Fibroblast of lung (primary cell): ENCODE results near the gene NEK9. TPM values are rescaled to one million over a fixed set of nuclear protein-coding genes. Genes with fewer than 3 reads are reported as not detected.

ENCODE experiments used
- DNase-seq, 2 donors: peaks; one replicate each; pipeline versions ENCODE4 v3.0.0 to v3.0.0-alpha.2; 2010; ENCODE audit warnings: low read depth in 2 of 2
- H2AFZ ChIP-seq: 2 replicates; pipeline ENCODE4 v1.5.1; 2012; ENCODE audit warnings: low read length, control low read depth, inconsistent platforms
- H3K27ac ChIP-seq: 2 replicates; pipeline ENCODE4 v1.5.1; 2011; ENCODE audit warnings: low read length, control low read depth; ENCODE audit not compliant: insufficient read depth
- H3K27me3 ChIP-seq: 2 replicates; pipeline ENCODE4 v1.5.1; 2011; ENCODE audit warnings: mild to moderate bottlenecking, low read length; ENCODE audit not compliant: control insufficient read depth, insufficient read depth
- H3K36me3 ChIP-seq: 2 replicates; pipeline ENCODE4 v1.5.1; 2011; ENCODE audit warnings: low read length; ENCODE audit not compliant: control insufficient read depth, insufficient read depth
- H3K4me1 ChIP-seq: 2 replicates; pipeline ENCODE4 v1.5.1; 2011; ENCODE audit warnings: low read length; ENCODE audit not compliant: control insufficient read depth, insufficient read depth; ENCODE audit errors: extremely low read depth
- H3K4me2 ChIP-seq: 2 replicates; pipeline ENCODE4 v1.5.1; 2011; ENCODE audit warnings: low read length, control low read depth; ENCODE audit not compliant: insufficient read depth; ENCODE audit errors: extremely low read depth
- H3K4me3 ChIP-seq, 4 experiments: fragments of 200-600 bp in 1 of 4; sonication (generic) in 1 of 4; replicated peaks in 1 of 4; 2 replicates each; pipeline ENCODE4 v1.5.1; 2011 to 2016; ENCODE audit warnings: low read length in 4 of 4, low read depth in 3 of 4, mild to moderate bottlenecking in 3 of 4, control low read depth in 2 of 4, inconsistent platforms in 1 of 4, mixed read lengths in 1 of 4; ENCODE audit not compliant: insufficient read depth in 1 of 4; ENCODE audit errors: control extremely low read depth in 1 of 4
- H3K79me2 ChIP-seq: 2 replicates; pipeline ENCODE4 v1.5.1; 2012; ENCODE audit warnings: mild to moderate bottlenecking, low read length, inconsistent platforms; ENCODE audit not compliant: control insufficient read depth, insufficient read depth
- H3K9ac ChIP-seq: 2 replicates; pipeline ENCODE4 v1.5.1; 2011; ENCODE audit warnings: mild to moderate bottlenecking, low read length, control low read depth; ENCODE audit not compliant: insufficient read depth
- H3K9me3 ChIP-seq: 2 replicates; pipeline ENCODE4 v1.5.1; 2012; ENCODE audit warnings: low read depth, low read length; ENCODE audit not compliant: control insufficient read depth, insufficient read depth
- H4K20me1 ChIP-seq: 2 replicates; pipeline ENCODE4 v1.5.1; 2011; ENCODE audit warnings: low read length; ENCODE audit not compliant: control insufficient read depth, insufficient read depth; ENCODE audit errors: extremely low read depth
- EZH2 ChIP-seq: IDR thresholded peaks from 2 replicates; pipeline ENCODE4 v1.5.1; 2012; ENCODE audit warnings: low read length, control low read depth, mild to moderate bottlenecking; ENCODE audit errors: missing control alignments
- polyA plus RNA-seq, 2 donors: library from polyadenylated mRNA; depleted of rRNA in 1 of 2; stranded (reverse) in 1 of 2; unstranded in 1 of 2; fragments of >200 nt; gene quantifications; 2 replicates each; pipeline ENCODE4 v1.2.1, GENCODE V29; 2011 to 2012; ENCODE audit warnings: missing spikeins in 1 of 2
- total RNA-seq: library from RNA; depleted of rRNA; stranded (reverse); fragments of >200 nt; gene quantifications from 2 replicates; pipeline ENCODE4 v1.2.1, GENCODE V29; 2014
- TF ChIP-seq, protein P1 (sequence below), 2 donors: IDR thresholded peaks in 1 of 2; conservative IDR thresholded peaks in 1 of 2; 1 replicate in 1 of 2; 2 replicates in 1 of 2; pipeline ENCODE4 v1.5.1; 2011 to 2012; ENCODE audit warnings: low read length in 2 of 2, control low read depth in 1 of 2, inconsistent platforms in 1 of 2, low read depth in 1 of 2, mild to moderate bottlenecking in 1 of 2

Gene NEK9
- total and polyA plus RNA-seq, 2 donors (not counting 1 experiment from before 2014, with no cell fraction given): 63.4 to 81.3 TPM

DNA sequence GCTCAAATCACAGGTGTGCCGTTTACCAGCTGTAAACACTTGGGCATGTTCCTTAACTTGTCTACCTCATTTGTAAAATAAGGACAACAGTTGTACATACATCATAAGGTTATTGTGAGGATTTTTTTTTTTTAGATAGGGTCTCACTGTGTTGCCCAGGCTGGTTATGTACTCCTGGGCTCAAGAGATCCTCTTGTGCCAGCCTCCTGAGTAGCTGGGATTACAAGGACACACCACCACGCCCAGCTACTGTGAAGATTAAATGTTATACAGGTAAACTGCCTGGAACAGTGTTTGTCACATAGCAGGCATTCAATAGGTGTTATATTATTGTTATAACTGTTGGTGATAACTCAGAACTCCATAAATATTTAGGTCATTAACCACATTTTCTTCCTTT, 36.8 kb upstream of the NEK9 start:
- TF ChIP-seq, protein P1, sequence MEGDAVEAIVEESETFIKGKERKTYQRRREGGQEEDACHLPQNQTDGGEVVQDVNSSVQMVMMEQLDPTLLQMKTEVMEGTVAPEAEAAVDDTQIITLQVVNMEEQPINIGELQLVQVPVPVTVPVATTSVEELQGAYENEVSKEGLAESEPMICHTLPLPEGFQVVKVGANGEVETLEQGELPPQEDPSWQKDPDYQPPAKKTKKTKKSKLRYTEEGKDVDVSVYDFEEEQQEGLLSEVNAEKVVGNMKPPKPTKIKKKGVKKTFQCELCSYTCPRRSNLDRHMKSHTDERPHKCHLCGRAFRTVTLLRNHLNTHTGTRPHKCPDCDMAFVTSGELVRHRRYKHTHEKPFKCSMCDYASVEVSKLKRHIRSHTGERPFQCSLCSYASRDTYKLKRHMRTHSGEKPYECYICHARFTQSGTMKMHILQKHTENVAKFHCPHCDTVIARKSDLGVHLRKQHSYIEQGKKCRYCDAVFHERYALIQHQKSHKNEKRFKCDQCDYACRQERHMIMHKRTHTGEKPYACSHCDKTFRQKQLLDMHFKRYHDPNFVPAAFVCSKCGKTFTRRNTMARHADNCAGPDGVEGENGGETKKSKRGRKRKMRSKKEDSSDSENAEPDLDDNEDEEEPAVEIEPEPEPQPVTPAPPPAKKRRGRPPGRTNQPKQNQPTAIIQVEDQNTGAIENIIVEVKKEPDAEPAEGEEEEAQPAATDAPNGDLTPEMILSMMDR (conservative IDR thresholded peaks at IDR 0.05 in 1 of 2, IDR thresholded peaks at IDR 0.05 in 1 of 2; ENCODE audit: low read depth in 1 of 2, low read length in 2 of 2): no peak
- TF ChIP-seq EZH2: no peak
- Histone ChIP-seq H3K27me3 (no peaks in the 10 kb centered on the region), H3K9me3 (no peaks in the 10 kb centered on the region), H4K20me1 (no peaks in the 10 kb centered on the region), H3K4me1 (no peaks in the 10 kb centered on the region), H3K36me3 (no peaks in the 10 kb centered on the region), H3K79me2 (peaks cover 54% of the 10 kb centered on the region), H2AFZ (no peak overlapping the region), H3K27ac (no peak overlapping the region), H3K4me2 (no peak overlapping the region), H3K9ac (no peak overlapping the region), H3K4me3 (no peak overlapping the region)
- no peak for DNase-seq

DNA sequence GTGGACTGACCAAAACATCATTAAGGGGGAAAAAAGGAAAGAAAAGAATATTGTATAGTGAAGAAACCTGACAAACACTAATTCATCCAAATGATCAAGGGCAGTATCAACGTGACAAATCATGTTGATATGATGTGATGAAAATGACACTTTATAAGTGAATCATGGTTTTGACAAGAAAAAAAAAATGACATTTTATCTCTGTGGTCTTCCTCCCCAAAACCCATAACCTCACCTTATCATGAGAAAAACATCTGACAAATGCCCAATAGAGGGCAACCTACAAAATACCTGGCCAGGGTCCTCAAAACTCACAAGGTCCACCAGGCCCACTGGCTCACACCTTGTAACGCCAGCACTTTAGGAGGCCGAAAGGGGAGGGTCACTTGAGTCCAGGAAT, 35.8 kb upstream of the NEK9 start:
- Histone ChIP-seq H3K4me1 (no peaks in the 10 kb centered on the region), H3K4me3 (no peak overlapping the region), H3K4me2 (no peak overlapping the region), H3K36me3 (no peaks in the 10 kb centered on the region), H4K20me1 (no peaks in the 10 kb centered on the region), H3K79me2 (peaks cover 46% of the 10 kb centered on the region), H3K27ac (no peak overlapping the region), H3K9me3 (no peaks in the 10 kb centered on the region), H3K27me3 (no peaks in the 10 kb centered on the region), H2AFZ (no peak overlapping the region), H3K9ac (no peak overlapping the region)
- TF ChIP-seq, protein P1 (conservative IDR thresholded peaks at IDR 0.05 in 1 of 2, IDR thresholded peaks at IDR 0.05 in 1 of 2; ENCODE audit: low read depth in 1 of 2, low read length in 2 of 2): no peak
- no peak for TF ChIP-seq EZH2
- DNase-seq: no peak

DNA sequence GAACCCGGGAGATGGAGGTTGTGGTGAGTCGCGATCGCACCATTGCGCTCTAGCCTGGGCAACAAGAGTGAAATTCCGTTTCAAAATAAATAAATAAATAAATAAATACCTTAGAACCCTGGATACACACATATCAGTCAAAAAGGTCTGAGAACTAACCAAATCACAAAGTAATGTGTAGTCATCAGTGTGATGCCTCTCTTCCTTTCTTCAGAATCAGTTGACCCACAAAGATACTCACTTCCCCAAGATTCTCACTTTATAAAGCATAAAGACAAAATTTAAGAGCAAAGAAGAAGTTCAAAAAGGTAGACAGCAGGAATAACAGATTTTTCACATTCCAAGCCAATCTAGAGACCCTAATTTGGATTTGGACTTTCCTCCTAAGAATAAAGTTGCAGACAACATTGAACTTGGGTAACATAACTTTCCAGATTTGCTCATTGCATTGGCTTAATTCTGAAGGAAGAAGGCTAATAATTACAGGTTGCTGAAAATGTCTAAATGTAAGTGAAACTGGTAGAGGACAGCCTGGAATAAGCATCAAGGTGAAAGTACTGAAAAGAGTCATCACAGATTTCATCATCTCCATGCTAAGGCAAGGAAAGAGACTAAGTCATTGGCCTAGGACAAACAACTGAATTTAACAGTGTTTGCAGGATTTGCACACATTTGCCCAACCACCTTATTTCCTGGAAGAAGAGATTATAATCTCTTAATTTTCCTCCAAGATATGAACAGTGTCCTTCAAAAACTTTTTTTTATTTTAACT, 32.2 kb upstream of the NEK9 start:
- H3K36me3 ChIP-seq: no peaks in the 10 kb centered on the region
- DNase-seq: no peak
- H2AFZ ChIP-seq: no peak overlapping the region
- H3K79me2 ChIP-seq: peaks cover 33% of the 10 kb centered on the region
- no peaks in the 10 kb centered on the region for H3K4me1 ChIP-seq
- no peak overlapping the region for H3K27ac ChIP-seq
- no peaks in the 10 kb centered on the region for H3K9me3 ChIP-seq
- no peaks in the 10 kb centered on the region for H3K27me3 ChIP-seq
- TF ChIP-seq, protein P1 (conservative IDR thresholded peaks at IDR 0.05 in 1 of 2, IDR thresholded peaks at IDR 0.05 in 1 of 2; ENCODE audit: low read depth in 1 of 2, low read length in 2 of 2): no peak
- TF ChIP-seq EZH2: no peak
- H3K4me3 ChIP-seq: no peak overlapping the region
- no peak overlapping the region for H3K4me2 ChIP-seq
- H4K20me1 ChIP-seq: no peaks in the 10 kb centered on the region
- no peak overlapping the region for H3K9ac ChIP-seq
